Spleen (tissue), 7 donors: ENCODE measurements around the gene GALNTL6.

Source experiments
- CTCF ChIP-seq, 11 experiments: fragments of 200-600 bp in 7 of 11; fragments of 450-650 bp in 4 of 11; sonication (generic) in 4 of 11; IDR thresholded peaks in 8 of 11; conservative IDR thresholded peaks in 3 of 11; 1 replicate in 7 of 11; 2 replicates in 4 of 11; pipeline versions ENCODE4 v1.4.0 to v1.8.0; 2016 to 2021; ENCODE audit warnings: antibody characterized with exemption in 11 of 11, inconsistent platforms in 4 of 11, mild to moderate bottlenecking in 1 of 11
- POLR2A ChIP-seq, 3 donors: fragments of 450-650 bp; IDR thresholded peaks; one replicate each; pipeline ENCODE4 v1.5.1; 2017; ENCODE audit warnings: antibody characterized with exemption in 3 of 3, mild to moderate bottlenecking in 1 of 3
- POLR2AphosphoS5 ChIP-seq, 3 donors: sonication (generic); formaldehyde crosslinking; IDR thresholded peaks; one replicate each; pipeline ENCODE4 v1.5.1; 2017; ENCODE audit warnings: antibody characterized with exemption in 3 of 3
- donor health status: DM: no; HTN: no; CAD: no; lungs with moderate emphysema.
- donor health status: DM: no; HTN: no; CAD: no.
- donor health status: DM: no; HTN: no; CAD: no.

- no peak for TF ChIP-seq CTCF (IDR thresholded peaks at IDR 0.05 in 8 of 11, conservative IDR thresholded peaks at IDR 0.05 in 3 of 11)
- no peak for TF ChIP-seq POLR2A (IDR thresholded peaks at IDR 0.05)
- TF ChIP-seq POLR2AphosphoS5 (IDR thresholded peaks at IDR 0.05) = no peak
Observed at GRCh38 chr4:172897046-172897445, 1083.8 kb downstream of the GALNTL6 start.
